Cardiac muscle cell (in vitro differentiated cells and primary cell): Measurements from ENCODE around the gene CELF1. TPM values are rescaled to one million over a fixed set of nuclear protein-coding genes. Genes with fewer than 3 reads are reported as not detected.

ENCODE experiments used
- DNase-seq, 2 donors: peaks; one replicate each; pipeline versions ENCODE4 v3.0.0 to v3.0.0-alpha.2; 2010 to 2017; ENCODE audit warnings: low read depth in 1 of 2, low spot score in 1 of 2
- H3K27ac ChIP-seq: fragments of 200-600 bp; sonication (generic); 2 replicates; pipeline ENCODE4 v1.5.1; 2016
- H3K27me3 ChIP-seq: fragments of 200-600 bp; sonication (generic); 2 replicates; pipeline ENCODE4 v1.6.0; 2016; ENCODE audit warnings: control low read depth
- H3K36me3 ChIP-seq: fragments of 200-600 bp; sonication (generic); 2 replicates; pipeline ENCODE4 v1.5.1; 2016; ENCODE audit warnings: control low read depth
- H3K4me1 ChIP-seq: fragments of 200-600 bp; sonication (generic); 2 replicates; pipeline ENCODE4 v1.8.1; 2017; ENCODE audit warnings: low read depth, mild to moderate bottlenecking, mixed run types
- H3K4me3 ChIP-seq: fragments of 200-600 bp; sonication (generic); 2 replicates; pipeline ENCODE4 v1.5.1; 2016; ENCODE audit warnings: mild to moderate bottlenecking
- H3K9me3 ChIP-seq: fragments of 200-600 bp; sonication (generic); 2 replicates; pipeline ENCODE4 v1.5.1; 2017; ENCODE audit warnings: low read depth, mild to moderate bottlenecking, control low read depth
- polyA plus RNA-seq: library from polyadenylated mRNA; unstranded; fragments of >200 nt; fragmentation: Nextera tagmentation; extraction: Ambion mirVana; gene quantifications from 2 replicates; pipeline ENCODE4 v1.2.1, GENCODE V29; 2016
- total RNA-seq: library from RNA; depleted of rRNA; stranded (reverse); fragments of >200 nt; gene quantifications from 2 replicates; pipeline ENCODE4 v1.2.3, GENCODE V29; 2016
- TF ChIP-seq, protein P1 (sequence below): IDR thresholded peaks from 2 replicates; pipeline ENCODE4 v1.5.1; 2012; ENCODE audit warnings: low read depth, mild to moderate bottlenecking, low read length

The CELF1 gene
- total and polyA plus RNA-seq, 2 experiments from 2014 or later, result 98.9 to 178 TPM

DNA sequence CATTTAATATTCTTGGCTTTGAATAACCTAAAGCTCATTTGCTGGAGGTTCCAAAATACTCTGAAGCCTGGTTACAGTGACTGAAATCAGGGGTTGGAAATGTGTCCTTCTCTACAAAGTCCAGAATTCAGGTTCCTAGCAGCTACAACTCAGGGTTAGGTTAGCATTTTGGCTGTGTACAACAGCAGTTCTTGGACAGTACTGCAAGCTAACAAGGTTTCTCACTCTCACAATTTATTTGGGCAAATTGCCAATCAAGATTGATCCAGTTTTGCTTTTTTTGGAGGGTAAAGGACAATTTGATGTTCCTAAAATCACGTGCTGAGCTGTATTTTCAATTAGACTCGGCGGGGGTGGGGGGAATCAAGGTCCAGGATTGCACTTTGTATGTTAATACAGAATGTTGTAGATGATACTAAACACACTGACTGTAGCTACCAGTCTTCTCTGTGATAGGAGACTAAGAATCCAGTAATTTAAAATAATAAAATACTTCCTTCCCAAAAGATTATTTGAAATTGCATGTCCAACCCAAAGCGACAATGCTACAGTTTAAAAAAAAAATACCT, 54.3 kb downstream of the CELF1 start:
- TF ChIP-seq, protein P1, sequence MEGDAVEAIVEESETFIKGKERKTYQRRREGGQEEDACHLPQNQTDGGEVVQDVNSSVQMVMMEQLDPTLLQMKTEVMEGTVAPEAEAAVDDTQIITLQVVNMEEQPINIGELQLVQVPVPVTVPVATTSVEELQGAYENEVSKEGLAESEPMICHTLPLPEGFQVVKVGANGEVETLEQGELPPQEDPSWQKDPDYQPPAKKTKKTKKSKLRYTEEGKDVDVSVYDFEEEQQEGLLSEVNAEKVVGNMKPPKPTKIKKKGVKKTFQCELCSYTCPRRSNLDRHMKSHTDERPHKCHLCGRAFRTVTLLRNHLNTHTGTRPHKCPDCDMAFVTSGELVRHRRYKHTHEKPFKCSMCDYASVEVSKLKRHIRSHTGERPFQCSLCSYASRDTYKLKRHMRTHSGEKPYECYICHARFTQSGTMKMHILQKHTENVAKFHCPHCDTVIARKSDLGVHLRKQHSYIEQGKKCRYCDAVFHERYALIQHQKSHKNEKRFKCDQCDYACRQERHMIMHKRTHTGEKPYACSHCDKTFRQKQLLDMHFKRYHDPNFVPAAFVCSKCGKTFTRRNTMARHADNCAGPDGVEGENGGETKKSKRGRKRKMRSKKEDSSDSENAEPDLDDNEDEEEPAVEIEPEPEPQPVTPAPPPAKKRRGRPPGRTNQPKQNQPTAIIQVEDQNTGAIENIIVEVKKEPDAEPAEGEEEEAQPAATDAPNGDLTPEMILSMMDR, result no peak
- no peak for DNase-seq
- no peaks in the 10 kb centered on the region for H3K9me3 ChIP-seq
- no peak overlapping the region for H3K27ac ChIP-seq
- H3K27me3 ChIP-seq, result no peaks in the 10 kb centered on the region
- peaks cover 51% of the 10 kb centered on the region for H3K4me1 ChIP-seq
- H3K36me3 ChIP-seq, result no peaks in the 10 kb centered on the region
- no peak overlapping the region for H3K4me3 ChIP-seq

GRCh38 chr11:47498149-47498548, 54.8 kb downstream of the CELF1 start:
- H3K27ac ChIP-seq, result no peak overlapping the region
- peaks cover 51% of the 10 kb centered on the region for H3K4me1 ChIP-seq
- H3K36me3 ChIP-seq, result no peaks in the 10 kb centered on the region

GRCh38 chr11:47496808-47497207, 56.1 kb downstream of the CELF1 start:
- Histone ChIP-seq H3K9me3 (no peaks in the 10 kb centered on the region), H3K4me3 (no peak overlapping the region), H3K4me1 (peaks cover 50% of the 10 kb centered on the region), H3K27me3 (no peaks in the 10 kb centered on the region), H3K36me3 (no peaks in the 10 kb centered on the region), H3K27ac (no peak overlapping the region)
- no peak for DNase-seq
- TF ChIP-seq, protein P1, result no peak

More at GRCh38 chr11:47498149-47498548, 54.8 kb downstream of the CELF1 start:
- Histone ChIP-seq H3K9me3 (no peaks in the 10 kb centered on the region), H3K27me3 (no peaks in the 10 kb centered on the region), H3K4me3 (no peak overlapping the region)
- no peak for DNase-seq
- TF ChIP-seq, protein P1, result no peak

DNA sequence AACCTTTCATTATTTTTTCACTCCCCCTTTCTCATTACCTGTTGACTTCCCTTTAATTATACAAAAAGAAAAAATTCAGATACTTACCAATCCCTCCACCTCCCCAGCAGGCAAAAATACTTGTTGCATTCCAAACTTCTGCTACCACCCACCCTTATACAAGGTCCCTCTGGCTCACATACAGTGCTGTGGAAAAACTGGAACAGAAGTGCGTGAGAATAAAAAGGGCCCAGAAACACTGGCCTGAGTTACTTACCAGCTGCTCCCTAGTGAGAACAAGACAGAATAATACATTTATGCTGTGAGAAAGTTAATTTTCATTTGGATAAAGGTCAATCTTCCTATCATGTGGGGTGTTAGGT, 57.1 kb downstream of the CELF1 start:
- no peaks in the 10 kb centered on the region for H3K27me3 ChIP-seq

GRCh38 chr11:47495011-47495855, 57.7 kb downstream of the CELF1 start:
- Histone ChIP-seq H3K36me3 (no peaks in the 10 kb centered on the region), H3K4me1 (peaks cover 37% of the 10 kb centered on the region), H3K27me3 (no peaks in the 10 kb centered on the region), H3K27ac (no peak overlapping the region), H3K4me3 (no peak overlapping the region), H3K9me3 (no peaks in the 10 kb centered on the region)
- TF ChIP-seq, protein P1, result no peak
- peak in 1 of 2 donors; percentile 83 for DNase-seq

More for the DNA sequence above, 57.1 kb downstream of the CELF1 start:
- H3K9me3 ChIP-seq, result no peaks in the 10 kb centered on the region
- no peak overlapping the region for H3K4me3 ChIP-seq
- no peaks in the 10 kb centered on the region for H3K36me3 ChIP-seq
- H3K27ac ChIP-seq, result peak overlapping the region; percentile 37
- DNase-seq, result no peak
- H3K4me1 ChIP-seq, result peaks cover 43% of the 10 kb centered on the region
- TF ChIP-seq, protein P1, result no peak
